Tibial nerve (tissue), 4 donors: ENCODE measurements around the gene MRPS11.
"Not testable (repeated sequence)": the region's sequence is repeated elsewhere in the genome, so short reads cannot be mapped to it uniquely, and the experiment has no call there.

Experiments
- EP300 ChIP-seq, 2 donors: sonication (generic); formaldehyde crosslinking; IDR thresholded peaks; one replicate each; pipeline ENCODE4 v1.6.1; 2017; ENCODE audit warnings: antibody characterized with exemption in 2 of 2, mild to moderate bottlenecking in 1 of 2
- POLR2A ChIP-seq, 2 donors: fragments of 450-650 bp; IDR thresholded peaks; one replicate each; pipeline ENCODE4 v1.6.1; 2017; ENCODE audit warnings: antibody characterized with exemption in 2 of 2, mild to moderate bottlenecking in 2 of 2, moderate library complexity in 2 of 2
- TF ChIP-seq, protein P1 (sequence below), 5 experiments: fragments of 200-600 bp in 3 of 5; fragments of 450-650 bp in 2 of 5; sonication (generic) in 3 of 5; IDR thresholded peaks; one replicate each; pipeline ENCODE4 v1.5.1; 2016 to 2019; ENCODE audit warnings: antibody characterized with exemption in 5 of 5, mild to moderate bottlenecking in 3 of 5, moderate library complexity in 2 of 5

DNA sequence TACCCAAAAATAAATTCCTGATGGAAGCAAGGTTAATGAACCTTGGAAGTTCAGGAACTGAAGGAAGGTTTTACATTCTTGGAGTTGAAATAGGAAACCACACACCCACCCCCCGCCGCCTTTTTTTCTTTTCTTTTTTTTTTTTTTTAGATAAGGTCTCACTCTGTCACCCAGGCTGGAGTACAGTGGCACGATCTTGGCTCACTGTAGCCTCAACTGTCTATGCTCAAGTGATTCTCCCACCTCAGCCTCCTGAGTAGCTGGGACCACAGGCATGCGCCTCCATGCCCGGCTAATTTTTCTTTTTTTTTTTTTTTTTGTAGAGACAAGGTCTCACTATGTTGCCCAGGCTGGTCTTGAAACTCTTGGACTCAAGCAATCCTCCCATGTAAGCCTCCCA lies 33.4 kb upstream of the MRPS11 start:
- not testable (repeated sequence) for TF ChIP-seq EP300, POLR2A (IDR thresholded peaks at IDR 0.05)
- TF ChIP-seq, protein P1, sequence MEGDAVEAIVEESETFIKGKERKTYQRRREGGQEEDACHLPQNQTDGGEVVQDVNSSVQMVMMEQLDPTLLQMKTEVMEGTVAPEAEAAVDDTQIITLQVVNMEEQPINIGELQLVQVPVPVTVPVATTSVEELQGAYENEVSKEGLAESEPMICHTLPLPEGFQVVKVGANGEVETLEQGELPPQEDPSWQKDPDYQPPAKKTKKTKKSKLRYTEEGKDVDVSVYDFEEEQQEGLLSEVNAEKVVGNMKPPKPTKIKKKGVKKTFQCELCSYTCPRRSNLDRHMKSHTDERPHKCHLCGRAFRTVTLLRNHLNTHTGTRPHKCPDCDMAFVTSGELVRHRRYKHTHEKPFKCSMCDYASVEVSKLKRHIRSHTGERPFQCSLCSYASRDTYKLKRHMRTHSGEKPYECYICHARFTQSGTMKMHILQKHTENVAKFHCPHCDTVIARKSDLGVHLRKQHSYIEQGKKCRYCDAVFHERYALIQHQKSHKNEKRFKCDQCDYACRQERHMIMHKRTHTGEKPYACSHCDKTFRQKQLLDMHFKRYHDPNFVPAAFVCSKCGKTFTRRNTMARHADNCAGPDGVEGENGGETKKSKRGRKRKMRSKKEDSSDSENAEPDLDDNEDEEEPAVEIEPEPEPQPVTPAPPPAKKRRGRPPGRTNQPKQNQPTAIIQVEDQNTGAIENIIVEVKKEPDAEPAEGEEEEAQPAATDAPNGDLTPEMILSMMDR (IDR thresholded peaks at IDR 0.05) = not testable (repeated sequence)
